Measurements from ENCODE around the gene MC2R.

GRCh38 chr18:13888191-13888716 lies 27.1 kb downstream of the MC2R start:
- TF ChIP-seq, protein P1, sequence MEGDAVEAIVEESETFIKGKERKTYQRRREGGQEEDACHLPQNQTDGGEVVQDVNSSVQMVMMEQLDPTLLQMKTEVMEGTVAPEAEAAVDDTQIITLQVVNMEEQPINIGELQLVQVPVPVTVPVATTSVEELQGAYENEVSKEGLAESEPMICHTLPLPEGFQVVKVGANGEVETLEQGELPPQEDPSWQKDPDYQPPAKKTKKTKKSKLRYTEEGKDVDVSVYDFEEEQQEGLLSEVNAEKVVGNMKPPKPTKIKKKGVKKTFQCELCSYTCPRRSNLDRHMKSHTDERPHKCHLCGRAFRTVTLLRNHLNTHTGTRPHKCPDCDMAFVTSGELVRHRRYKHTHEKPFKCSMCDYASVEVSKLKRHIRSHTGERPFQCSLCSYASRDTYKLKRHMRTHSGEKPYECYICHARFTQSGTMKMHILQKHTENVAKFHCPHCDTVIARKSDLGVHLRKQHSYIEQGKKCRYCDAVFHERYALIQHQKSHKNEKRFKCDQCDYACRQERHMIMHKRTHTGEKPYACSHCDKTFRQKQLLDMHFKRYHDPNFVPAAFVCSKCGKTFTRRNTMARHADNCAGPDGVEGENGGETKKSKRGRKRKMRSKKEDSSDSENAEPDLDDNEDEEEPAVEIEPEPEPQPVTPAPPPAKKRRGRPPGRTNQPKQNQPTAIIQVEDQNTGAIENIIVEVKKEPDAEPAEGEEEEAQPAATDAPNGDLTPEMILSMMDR (IDR thresholded peaks at IDR 0.05), result no peak
- TF ChIP-seq POLR2A (IDR thresholded peaks at IDR 0.05; ENCODE audit: low read depth), result no peak

All from esophagus muscularis mucosa (tissue), 3 donors.